HG03432 (cell line): ENCODE data around the gene UBE2H.

Experiments used
- ATAC-seq: cut with Tn5 transposase; IDR thresholded peaks from one replicate; pipeline ENCODE4 v1.9.1; 2021; ENCODE audit warnings: mild to moderate bottlenecking, moderate library complexity; ENCODE audit not compliant: unreplicated experiment

UBE2H gene

DNA sequence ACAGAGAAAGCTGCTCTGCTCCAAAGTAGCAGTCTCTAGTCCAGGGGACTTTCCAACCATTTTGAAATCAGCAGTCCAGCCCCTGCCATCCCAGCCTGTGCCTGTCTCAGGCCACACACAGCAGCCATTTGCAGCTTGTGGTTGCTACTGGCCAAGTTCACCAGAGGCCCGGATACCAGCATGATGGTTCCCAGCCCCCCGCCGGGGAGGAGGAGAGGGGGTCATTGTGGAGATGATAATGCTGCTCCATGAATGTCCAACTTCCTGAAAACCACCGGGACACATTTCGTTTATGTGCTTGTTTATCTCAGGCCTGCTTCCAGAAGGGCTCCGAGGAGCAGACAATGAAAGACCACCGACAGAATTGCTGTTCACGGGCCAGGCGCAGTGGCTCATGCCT, 160.0 kb downstream of the UBE2H start:
- no peak for ATAC-seq

DNA sequence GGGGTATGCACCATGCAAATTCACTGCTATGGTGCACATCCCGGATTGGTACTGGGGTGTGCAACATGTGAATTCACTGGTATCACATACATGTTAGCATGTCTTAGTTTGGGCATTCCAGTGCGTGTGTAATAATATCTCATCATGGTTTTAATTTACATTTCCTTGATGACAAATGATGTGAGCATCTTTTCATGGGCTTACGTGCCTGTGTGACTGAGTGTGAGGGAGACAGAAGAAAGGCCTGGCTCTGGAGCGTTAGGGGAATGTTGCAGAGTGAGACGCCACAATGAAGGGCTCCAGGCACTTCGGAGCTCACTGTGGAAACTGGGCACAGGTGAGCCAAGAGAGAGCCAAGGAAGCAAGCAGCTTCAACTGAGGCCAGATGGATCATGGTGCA, 162.6 kb downstream of the UBE2H start:
- ATAC-seq: no peak

DNA sequence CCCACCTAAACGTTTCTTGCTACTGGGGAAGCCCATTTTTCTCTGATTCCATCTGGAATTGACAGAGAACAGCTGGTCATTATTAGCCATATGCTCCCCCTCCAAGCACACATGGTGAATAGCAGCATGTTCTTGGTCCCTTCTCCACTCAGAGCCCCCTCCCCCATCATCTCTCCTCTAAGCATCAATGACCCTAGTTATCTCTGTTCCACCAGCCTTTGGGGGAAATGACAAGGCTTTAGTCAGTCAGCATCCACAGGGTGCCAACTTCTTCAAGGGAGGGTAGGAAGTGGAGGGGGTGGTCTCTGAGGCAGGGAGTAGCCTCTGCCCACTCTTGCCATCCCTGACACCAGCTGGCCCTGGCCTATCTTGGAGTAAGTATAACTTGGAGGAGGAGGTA, 163.1 kb downstream of the UBE2H start:
- ATAC-seq: no peak

DNA sequence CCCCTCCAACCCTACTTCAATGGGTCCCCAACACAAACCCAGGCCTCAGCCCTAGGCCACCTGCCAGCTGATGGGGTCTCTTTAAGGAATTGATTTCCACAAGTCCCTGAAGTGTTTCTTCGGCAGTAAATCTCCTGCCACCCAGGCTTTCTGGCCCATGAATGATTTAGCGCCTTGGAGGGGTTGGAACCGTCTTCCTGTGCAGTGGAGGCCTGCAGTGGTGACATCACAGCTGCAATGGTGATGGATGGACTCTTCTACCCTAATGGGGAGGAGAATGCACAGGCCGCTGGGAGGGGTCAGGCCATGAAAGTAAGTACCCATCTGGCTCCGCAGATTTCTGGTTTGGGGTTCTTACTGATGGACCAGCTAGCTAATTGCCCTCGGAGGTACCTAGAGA, 163.8 kb downstream of the UBE2H start:
- ATAC-seq: no peak

DNA sequence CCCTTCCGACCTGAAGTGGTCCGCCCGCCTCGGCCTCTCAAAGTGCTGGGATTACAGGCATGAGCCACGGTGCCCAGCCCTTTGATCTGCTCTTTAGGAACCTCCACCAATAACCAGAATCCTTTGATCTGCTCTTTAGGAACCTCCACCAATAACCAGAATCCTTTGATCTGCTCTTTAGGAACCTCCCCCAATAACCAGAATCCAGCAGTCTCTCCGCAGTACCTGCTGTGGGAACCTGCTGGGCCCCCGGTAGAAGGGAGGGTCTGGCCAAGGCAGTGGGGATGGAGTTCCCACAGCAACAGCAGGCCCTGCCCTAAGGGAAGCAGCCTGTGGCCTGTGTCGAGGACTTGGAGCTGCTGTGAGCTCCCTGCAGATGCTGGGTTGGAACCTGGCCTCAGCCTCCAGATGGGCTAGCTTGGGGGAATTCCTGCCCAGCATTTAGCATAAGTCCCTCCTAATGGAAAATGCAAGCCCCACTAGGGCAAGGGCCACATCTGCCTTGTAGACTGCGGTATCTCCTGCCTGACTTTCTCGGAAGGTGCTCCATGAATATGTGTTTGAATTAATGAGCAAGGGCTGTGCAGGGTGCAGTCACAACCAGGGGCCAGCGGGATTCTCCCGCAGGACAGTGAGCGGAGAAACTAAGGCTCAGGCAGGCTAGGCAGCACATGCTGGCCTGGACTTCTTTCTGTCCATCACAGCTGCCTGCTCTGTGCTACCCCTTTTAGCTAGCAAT, 165.8 kb downstream of the UBE2H start:
- ATAC-seq: no peak

DNA sequence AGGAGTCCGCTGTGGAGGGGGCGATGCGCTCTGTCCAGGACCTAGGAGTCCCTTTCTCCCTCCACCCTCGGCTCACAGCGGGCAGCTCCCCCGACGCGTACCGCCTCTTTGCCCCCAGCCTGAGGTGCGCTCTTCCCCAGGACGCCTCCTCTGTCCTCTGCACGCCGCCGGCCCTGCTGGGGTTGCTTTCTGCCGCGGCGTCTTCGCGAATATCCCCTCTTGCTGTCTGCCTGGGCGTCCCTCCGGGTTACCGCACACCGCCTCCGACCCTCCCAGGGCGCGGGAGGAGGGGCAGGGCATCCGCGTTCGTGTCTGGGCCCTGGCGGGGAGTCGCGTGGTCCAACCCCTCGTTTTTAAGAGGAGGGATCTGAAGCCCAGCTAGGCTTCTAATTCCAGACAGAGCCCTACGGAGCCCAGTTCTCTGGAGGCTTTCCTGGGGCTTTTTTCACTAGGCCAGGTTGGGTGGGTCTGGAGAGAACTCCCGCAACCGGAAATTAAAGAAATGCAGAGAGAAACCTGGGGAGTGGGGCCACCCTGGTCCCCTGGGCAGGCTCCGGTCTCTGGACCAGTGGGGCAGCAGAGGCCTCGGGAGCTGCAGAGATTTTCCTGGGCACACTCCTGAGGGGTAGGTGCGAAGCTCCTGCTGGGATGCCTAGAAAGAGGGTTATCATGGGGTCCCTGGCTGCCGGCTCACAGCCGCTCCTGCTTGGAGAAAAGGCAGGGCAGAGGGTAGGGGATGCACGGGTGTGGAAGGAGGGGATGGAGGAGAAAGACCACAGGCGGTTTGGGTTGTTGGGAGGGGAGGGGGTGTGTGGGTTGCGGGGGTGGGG, 166.9 kb downstream of the UBE2H start:
- ATAC-seq: no peak

DNA sequence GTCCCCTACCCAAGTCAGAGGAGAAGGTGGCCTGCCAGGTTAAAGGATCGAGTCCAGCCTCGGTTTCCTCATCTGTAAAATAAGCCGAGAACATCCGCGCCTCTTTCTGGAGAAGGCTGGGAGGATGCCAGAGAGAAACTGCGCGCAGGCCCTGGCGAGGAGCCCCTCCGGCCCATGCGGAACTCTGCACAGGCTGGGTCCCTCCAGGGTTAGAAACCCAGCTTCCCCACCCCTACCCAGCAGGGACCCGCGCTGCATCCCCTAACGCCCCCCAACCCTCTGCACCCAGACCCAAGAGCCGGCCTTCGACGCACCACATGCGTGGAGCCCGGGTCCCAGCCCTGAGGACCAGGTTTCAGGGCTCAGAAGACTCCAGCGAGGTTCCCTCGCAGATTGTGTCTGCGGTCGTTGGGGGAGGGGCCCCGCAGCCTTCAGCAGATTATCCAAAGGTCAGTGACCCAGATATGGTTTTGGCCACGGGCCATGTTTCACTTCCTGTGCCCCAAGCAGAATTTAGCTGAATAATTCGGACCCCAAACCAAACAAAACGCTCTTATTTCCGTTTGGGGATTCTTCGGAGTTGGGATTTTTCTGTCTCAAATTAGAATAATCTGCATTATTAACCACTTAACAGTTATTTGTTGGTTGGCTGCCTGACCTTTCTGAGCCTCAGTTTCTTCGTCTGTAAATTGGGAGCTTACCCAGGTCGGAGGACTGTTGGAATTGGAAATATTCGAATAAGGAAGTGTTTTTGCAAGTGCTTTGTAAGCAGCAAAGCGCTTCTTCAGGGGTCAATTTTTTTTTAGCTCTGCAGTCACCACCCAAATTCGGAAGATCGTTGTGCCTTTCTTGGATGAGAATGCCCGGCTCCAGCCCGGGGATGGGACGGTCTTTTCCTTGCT, 167.7 kb downstream of the UBE2H start:
- ATAC-seq: no peak

DNA sequence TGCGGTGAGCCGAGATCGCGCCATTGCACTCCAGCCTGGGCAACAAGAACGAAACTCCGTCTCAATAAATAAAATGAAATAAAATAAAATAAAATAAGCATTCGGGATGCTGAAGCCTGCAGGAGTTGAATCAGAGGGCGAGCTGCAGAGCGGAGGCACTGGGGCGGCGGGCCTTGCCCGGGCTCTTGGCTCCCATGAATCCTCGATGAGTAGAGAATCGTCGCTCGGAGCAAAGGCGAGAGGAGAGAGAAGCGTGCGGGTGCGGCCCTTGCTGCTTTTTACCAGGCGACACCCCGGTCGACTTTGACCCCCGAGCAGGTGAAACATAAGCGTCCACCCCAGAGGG, 168.3 kb downstream of the UBE2H start:
- ATAC-seq: no peak

DNA sequence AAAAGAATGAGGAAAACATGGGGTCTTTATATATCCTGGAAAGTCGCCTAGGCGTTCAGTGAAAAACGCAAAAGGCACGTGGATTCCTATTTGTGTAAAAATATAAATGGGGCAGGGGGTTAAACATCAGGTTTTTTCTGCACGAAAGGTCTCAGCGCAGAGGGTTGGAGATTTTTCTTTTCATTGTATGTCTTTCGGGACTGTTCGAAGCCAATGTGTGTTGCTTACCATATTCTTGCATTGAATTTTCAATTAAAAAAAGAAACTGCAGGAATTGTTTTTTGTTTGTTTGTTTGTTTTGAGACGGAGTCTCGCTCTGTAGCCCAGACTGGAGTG, 169.2 kb downstream of the UBE2H start:
- ATAC-seq: no peak

DNA sequence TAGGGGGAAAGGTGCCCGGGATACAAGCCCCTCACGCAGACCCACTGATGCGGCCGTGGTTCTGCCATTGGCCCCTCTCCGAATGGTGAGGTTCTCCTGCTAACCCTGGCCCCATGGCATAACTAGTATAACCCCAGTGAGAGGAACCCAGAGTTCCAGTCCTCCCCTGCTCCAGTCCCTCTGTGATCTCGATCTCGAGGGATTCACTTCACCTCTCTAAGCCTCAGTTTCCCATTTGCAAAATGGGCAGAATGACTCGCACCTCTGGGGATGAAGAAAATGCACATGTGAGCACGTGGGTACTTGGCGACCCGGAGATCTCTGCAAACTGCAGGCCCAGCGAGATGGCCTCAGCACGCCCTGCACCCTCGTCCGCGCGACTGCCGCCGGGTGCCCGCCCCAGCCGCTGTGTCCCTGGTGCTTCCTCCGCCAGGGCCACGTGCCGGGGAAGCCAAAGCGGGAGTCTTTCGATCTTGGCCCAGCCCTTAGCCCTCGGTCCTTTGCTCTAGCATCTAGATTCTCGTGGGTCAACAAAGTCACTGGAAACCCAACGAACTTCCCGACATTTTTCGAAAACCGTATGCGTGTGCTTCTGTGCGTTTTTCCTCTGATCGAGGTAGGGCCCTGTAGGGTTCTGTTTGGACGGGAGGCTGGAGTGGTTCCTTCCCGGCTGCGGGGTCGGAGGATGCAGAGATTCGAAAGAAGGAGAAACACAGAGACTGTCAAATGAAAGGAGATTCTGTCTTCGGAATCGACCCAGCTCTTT, 169.8 kb downstream of the UBE2H start:
- ATAC-seq: no peak

DNA sequence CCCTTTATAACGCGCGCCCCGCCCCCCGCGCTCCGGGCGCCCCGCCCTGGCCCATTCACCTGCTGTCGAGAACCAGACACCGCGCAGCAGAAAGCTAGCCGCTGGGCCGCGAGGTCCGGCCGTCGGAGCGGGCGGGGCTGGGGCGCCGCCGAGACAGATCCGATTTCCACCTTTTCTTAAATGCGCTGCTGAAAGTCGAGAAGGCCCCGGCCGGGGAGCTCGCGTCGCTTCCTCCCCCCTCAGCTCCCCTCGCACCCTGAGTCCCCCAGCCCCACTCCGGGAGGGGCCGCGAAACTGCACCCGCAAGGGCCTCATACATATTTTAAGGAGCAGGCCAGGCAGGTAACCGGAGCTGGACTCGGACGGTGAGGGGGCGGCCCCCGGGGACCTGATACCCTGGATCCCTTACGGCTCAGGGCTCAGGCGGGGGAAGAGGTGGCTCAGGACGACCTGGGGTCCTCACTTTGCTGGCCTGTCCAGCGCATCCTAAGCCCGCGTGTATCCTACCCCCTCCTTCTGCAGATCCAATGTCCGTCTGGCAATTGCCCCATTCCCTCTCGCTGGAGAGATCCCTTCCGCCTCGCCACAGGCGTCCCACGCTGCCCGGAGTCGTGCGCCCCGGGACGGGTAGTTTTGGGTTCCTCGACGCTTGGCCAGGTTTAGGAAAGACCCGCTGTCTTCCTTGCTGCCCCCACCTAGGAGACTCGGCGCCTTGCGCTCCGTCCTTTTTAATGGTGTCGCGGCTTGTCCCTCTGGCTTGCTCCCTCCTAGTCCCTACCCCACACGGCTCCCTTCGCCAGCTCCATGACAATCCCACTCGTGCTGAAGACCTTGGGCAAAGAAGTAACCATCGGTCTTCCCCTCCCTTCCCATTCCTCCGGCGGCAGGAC, 170.6 kb downstream of the UBE2H start:
- ATAC-seq: no peak

DNA sequence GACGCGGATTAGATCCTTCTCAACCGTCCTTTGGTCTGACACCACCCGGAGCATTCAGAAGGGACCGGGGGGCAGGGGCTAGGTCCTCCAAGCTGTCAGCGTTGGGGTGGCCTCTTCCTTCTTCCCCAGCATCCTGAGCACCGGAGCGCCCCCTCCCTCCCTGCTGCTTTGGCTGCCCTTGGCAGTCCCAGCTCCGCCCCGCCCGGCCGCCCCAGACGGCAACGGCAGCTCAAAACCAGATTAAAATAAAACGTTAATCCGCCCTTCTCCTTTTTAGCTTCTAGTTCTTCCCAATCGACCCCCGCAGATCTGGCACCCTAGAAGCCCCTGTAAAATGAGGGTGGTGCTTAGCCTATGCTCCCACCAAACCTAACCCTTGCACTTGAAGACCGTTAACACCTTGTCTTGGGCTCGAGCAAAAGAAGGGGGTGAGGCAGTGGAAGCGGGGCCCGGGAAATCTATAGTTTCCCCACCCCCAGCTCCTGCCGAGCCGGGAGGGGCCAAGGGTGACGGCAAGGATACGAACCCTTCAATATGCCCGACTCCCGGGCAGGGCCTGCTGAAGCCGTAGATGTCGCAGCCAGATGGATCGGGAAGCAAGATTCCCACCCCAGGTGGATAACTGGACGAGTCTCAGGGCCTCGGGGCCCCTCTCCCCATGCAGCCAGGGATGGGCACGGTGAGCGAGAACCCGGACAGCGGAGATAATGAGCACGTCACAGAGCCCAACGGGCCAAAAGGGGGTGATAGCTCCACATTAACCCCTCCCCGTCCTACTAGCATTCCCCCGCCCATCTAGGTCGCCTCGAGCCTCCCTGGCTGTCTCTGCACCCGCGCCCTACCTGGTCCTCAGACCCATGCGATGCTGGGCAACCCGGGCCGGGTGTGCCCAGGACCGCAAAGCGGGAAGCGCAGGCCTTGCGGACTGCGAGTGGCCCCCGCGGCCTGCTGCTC, 171.5 kb downstream of the UBE2H start:
- no peak for ATAC-seq
